H9 (cell line): ENCODE results near the gene PHEX. TPM values are rescaled to one million over a fixed set of nuclear protein-coding genes. Genes with fewer than 3 reads are reported as not detected.

Source experiments
- DNase-seq: peaks from one replicate; pipeline ENCODE4 v3.0.0-alpha.2; 2017
- H2AFZ ChIP-seq: one replicate; pipeline ENCODE4 v1.6.1; 2013; ENCODE audit warnings: mild to moderate bottlenecking, low read length, control low read depth, moderate library complexity
- H2AK5ac ChIP-seq: 2 replicates; pipeline ENCODE4 v1.6.1; 2013; ENCODE audit warnings: low read length, control low read depth, mixed read lengths; ENCODE audit not compliant: insufficient read length
- H2BK120ac ChIP-seq: one replicate; pipeline ENCODE4 v1.6.1; 2013; ENCODE audit warnings: low read depth, mild to moderate bottlenecking, low read length, control low read depth, inconsistent platforms; ENCODE audit not compliant: poor library complexity, severe bottlenecking
- H2BK12ac ChIP-seq: 2 replicates; pipeline ENCODE4 v1.6.1; 2013; ENCODE audit warnings: low read length, control low read depth, mixed read lengths, low read depth; ENCODE audit not compliant: insufficient read length
- H2BK15ac ChIP-seq: 2 replicates; pipeline ENCODE4 v1.6.1; 2013; ENCODE audit warnings: low read depth, low read length, control low read depth
- H2BK20ac ChIP-seq: one replicate; pipeline ENCODE4 v1.6.1; 2013; ENCODE audit warnings: low read depth, mild to moderate bottlenecking, low read length, control low read depth, inconsistent platforms; ENCODE audit not compliant: poor library complexity, severe bottlenecking
- H2BK5ac ChIP-seq: 2 replicates; pipeline ENCODE4 v1.6.1; 2013; ENCODE audit warnings: low read length, control low read depth, mixed read lengths; ENCODE audit not compliant: insufficient read length
- H3K14ac ChIP-seq: 2 replicates; pipeline ENCODE4 v1.6.1; 2013; ENCODE audit warnings: low read length, control low read depth; ENCODE audit not compliant: insufficient read depth
- H3K18ac ChIP-seq: 2 replicates; pipeline ENCODE4 v1.6.1; 2013; ENCODE audit warnings: low read depth, mild to moderate bottlenecking, mixed read lengths, low read length, control low read depth; ENCODE audit not compliant: insufficient read length
- H3K23ac ChIP-seq: 2 replicates; pipeline ENCODE4 v1.6.1; 2013; ENCODE audit warnings: low read length, control low read depth, mixed read lengths, low read depth; ENCODE audit not compliant: insufficient read length
- H3K23me2 ChIP-seq: 2 replicates; pipeline ENCODE4 v1.6.1; 2013; ENCODE audit warnings: low read depth, mild to moderate bottlenecking, mixed read lengths, low read length, control low read depth; ENCODE audit not compliant: insufficient read length, poor library complexity, severe bottlenecking
- H3K27ac ChIP-seq: 2 replicates; pipeline ENCODE4 v1.5.1; 2013; ENCODE audit warnings: low read length, control low read depth, mixed read lengths, low read depth; ENCODE audit not compliant: insufficient read length
- H3K27me3 ChIP-seq: 2 replicates; pipeline ENCODE4 v1.6.1; 2013; ENCODE audit warnings: low read length, control low read depth, inconsistent platforms; ENCODE audit not compliant: insufficient read depth
- H3K4ac ChIP-seq: 2 replicates; pipeline ENCODE4 v1.6.1; 2013; ENCODE audit warnings: low read depth, mild to moderate bottlenecking, control low read depth, inconsistent platforms, low read length, moderate library complexity
- H3K4me1 ChIP-seq: 2 replicates; pipeline ENCODE4 v1.6.1; 2013; ENCODE audit warnings: low read length, control low read depth, inconsistent platforms; ENCODE audit not compliant: insufficient read depth
- H3K4me2 ChIP-seq: 2 replicates; pipeline ENCODE4 v1.6.1; 2013; ENCODE audit warnings: low read length, control low read depth, mixed read lengths; ENCODE audit not compliant: insufficient read length, insufficient read depth
- H3K56ac ChIP-seq: 2 replicates; pipeline ENCODE4 v1.6.1; 2013; ENCODE audit warnings: low read depth, mild to moderate bottlenecking, mixed read lengths, low read length, control low read depth; ENCODE audit not compliant: insufficient read length
- H3K79me1 ChIP-seq: 2 replicates; pipeline ENCODE4 v1.6.1; 2013; ENCODE audit warnings: low read depth, mild to moderate bottlenecking, moderate library complexity, low read length, control low read depth, inconsistent platforms; ENCODE audit not compliant: insufficient read depth, poor library complexity, severe bottlenecking
- H3K79me2 ChIP-seq: 2 replicates; pipeline ENCODE4 v1.6.1; 2013; ENCODE audit warnings: low read length, control low read depth, inconsistent platforms; ENCODE audit not compliant: insufficient read depth
- H3K9ac ChIP-seq: 2 replicates; pipeline ENCODE4 v1.6.1; 2013; ENCODE audit warnings: low read length, control low read depth, mixed read lengths; ENCODE audit not compliant: insufficient read length; ENCODE audit errors: extremely low read depth
- H3K9me3 ChIP-seq: one replicate; pipeline ENCODE4 v1.6.1; 2013; ENCODE audit warnings: low read depth, low read length, inconsistent platforms; ENCODE audit not compliant: control insufficient read depth
- H3T11ph ChIP-seq: one replicate; pipeline ENCODE4 v1.6.1; 2013; ENCODE audit warnings: mild to moderate bottlenecking, low read length, control low read depth, inconsistent platforms
- H4K20me1 ChIP-seq: one replicate; pipeline ENCODE4 v1.6.1; 2013; ENCODE audit not compliant: control insufficient read depth, insufficient read length, insufficient read depth
- H4K5ac ChIP-seq: 2 replicates; pipeline ENCODE4 v1.6.1; 2013; ENCODE audit warnings: low read depth, mild to moderate bottlenecking, mixed read lengths, low read length, control low read depth; ENCODE audit not compliant: insufficient read length
- H4K8ac ChIP-seq: replicated peaks from 2 replicates; pipeline ENCODE4 v1.6.1; 2013; ENCODE audit warnings: low read length, control low read depth, mixed read lengths, low read depth; ENCODE audit not compliant: insufficient read length
- H4K91ac ChIP-seq: 2 replicates; pipeline ENCODE4 v1.6.1; 2013; ENCODE audit warnings: low read depth, mild to moderate bottlenecking, moderate library complexity, mixed read lengths, low read length, control low read depth; ENCODE audit not compliant: insufficient read length
- H3K27ac Mint-ChIP-seq, 3 experiments: 2 replicates in 2 of 3; 3 replicates in 1 of 3; pipeline ENCODE4 v1.8.0; 2020 to 2021; ENCODE audit warnings: mixed read lengths in 3 of 3, mild to moderate bottlenecking in 1 of 3, moderate library complexity in 1 of 3
- H3K27me3 Mint-ChIP-seq: 2 replicates; pipeline ENCODE4 v1.8.0; 2021; ENCODE audit warnings: low read depth, mild to moderate bottlenecking, moderate library complexity, mixed read lengths
- H3K36me3 Mint-ChIP-seq, 3 experiments: 2 replicates in 2 of 3; 3 replicates in 1 of 3; pipeline ENCODE4 v1.8.0; 2020 to 2021; ENCODE audit warnings: low read depth in 3 of 3, mixed read lengths in 3 of 3; ENCODE audit not compliant: insufficient read depth in 1 of 3
- H3K4me1 Mint-ChIP-seq, 2 experiments: 2 replicates each; pipeline ENCODE4 v1.8.0; 2020; ENCODE audit warnings: mixed read lengths in 2 of 2
- H3K4me3 Mint-ChIP-seq, 2 experiments: 2 replicates in 1 of 2; 3 replicates in 1 of 2; pipeline ENCODE4 v1.8.0; 2020 to 2021; ENCODE audit warnings: mild to moderate bottlenecking in 2 of 2, mixed read lengths in 2 of 2, moderate library complexity in 1 of 2
- H3K9me3 Mint-ChIP-seq, 2 experiments: 2 replicates in 1 of 2; 3 replicates in 1 of 2; pipeline ENCODE4 v1.8.0; 2020; ENCODE audit warnings: mild to moderate bottlenecking in 2 of 2, mixed read lengths in 2 of 2, moderate library complexity in 1 of 2
- CTCF ChIP-seq: fragments of 200-600 bp; sonication (generic); conservative IDR thresholded peaks from 3 replicates; pipeline ENCODE4 v1.8.0; 2021; ENCODE audit warnings: antibody characterized with exemption, mild to moderate bottlenecking
- WGBS: extraction: QIAGEN DNeasy Blood & Tissue Kit; methylation state at CpG from one replicate; pipeline ENCODE4 v1.1.7; 2013; ENCODE audit warnings: missing lambda C conversion rate, low lambda C conversion rate, mixed read lengths; ENCODE audit not compliant: insufficient read length; ENCODE audit errors: extremely low coverage; 5-methylcytosine and 5-hydroxymethylcytosine counted together
- total RNA-seq: library from RNA; stranded (reverse); gene quantifications from 2 replicates; pipeline ENCODE4 v1.2.1, GENCODE V29; 2021

PHEX gene
- total RNA-seq, 1 experiment from 2014 or later = 0.11 TPM

GRCh38 chrX:22268706-22269105, 236.6 kb downstream of the PHEX start:
- Histone ChIP-seq H4K8ac (no peak overlapping the region), H4K20me1 (no peaks in the 10 kb centered on the region), H3K79me2 (no peaks in the 10 kb centered on the region), H3K23me2 (no peaks in the 10 kb centered on the region), H3K14ac (no peak overlapping the region), H3K4me2 (no peak overlapping the region), H3K56ac (no peak overlapping the region), H4K5ac (no peak overlapping the region), H2BK20ac (no peak overlapping the region), H2BK120ac (no peak overlapping the region), H3K4ac (no peak overlapping the region), H2BK15ac (no peak overlapping the region), H3K9ac (no peak overlapping the region), H3T11ph (no peak overlapping the region), H3K23ac (no peak overlapping the region), H4K91ac (no peak overlapping the region), H3K79me1 (no peaks in the 10 kb centered on the region), H2BK5ac (no peak overlapping the region), H3K4me1 (no peaks in the 10 kb centered on the region), H3K27ac (no peak overlapping the region), H2BK12ac (no peak overlapping the region), H3K9me3 (no peaks in the 10 kb centered on the region), H3K18ac (no peak overlapping the region), H3K27me3 (no peaks in the 10 kb centered on the region), H2AK5ac (no peak overlapping the region), H2AFZ (no peak overlapping the region)
- H3K9me3 Mint-ChIP-seq = peaks cover 3 to 35% of the 10 kb centered on the region in 2 experiments; a peak in 4 of 5 replicates
- H3K4me1 Mint-ChIP-seq = 0 out of 4 replicates have a peak, but pooled peaks cover 0 to 6% of the 10 kb centered on the region in 2 experiments
- H3K27me3 Mint-ChIP-seq = no peaks in the 10 kb centered on the region
- no peak overlapping the region for H3K4me3 Mint-ChIP-seq
- no peak for TF ChIP-seq CTCF
- no CpG with 5 or more reads among the region's 6 CpGs for WGBS
- H3K36me3 Mint-ChIP-seq = peaks cover 0 to 3% (median 0%) of the 10 kb centered on the region in 3 experiments; a peak in 1 of 7 replicates
- no peak for DNase-seq
- H3K27ac Mint-ChIP-seq = no peak overlapping the region
